Neural crest cell (in vitro differentiated cells): ENCODE data around the gene PCLO. TPM values are rescaled to one million over a fixed set of nuclear protein-coding genes. Genes with fewer than 3 reads are reported as not detected.
"Not testable (repeated sequence)": the region's sequence is repeated elsewhere in the genome, so short reads cannot be mapped to it uniquely, and the experiment has no call there.

Experiments
- DNase-seq: peaks from one replicate; pipeline ENCODE4 v3.0.0; 2021; ENCODE audit warnings: low read depth, mixed read lengths, low spot score
- H3K27ac Mint-ChIP-seq: one replicate; pipeline ENCODE4 v1.8.0; 2021; ENCODE audit warnings: mild to moderate bottlenecking, mixed read lengths; ENCODE audit not compliant: unreplicated experiment
- H3K27me3 Mint-ChIP-seq: 2 replicates; pipeline ENCODE4 v1.8.0; 2021; ENCODE audit warnings: low read depth, mild to moderate bottlenecking, mixed read lengths
- H3K36me3 Mint-ChIP-seq: 2 replicates; pipeline ENCODE4 v1.8.0; 2021; ENCODE audit warnings: low read depth, mild to moderate bottlenecking, mixed read lengths
- H3K4me1 Mint-ChIP-seq: 2 replicates; pipeline ENCODE4 v1.8.0; 2021; ENCODE audit warnings: mixed read lengths
- H3K4me3 Mint-ChIP-seq: one replicate; pipeline ENCODE4 v1.8.0; 2021; ENCODE audit warnings: mild to moderate bottlenecking, mixed read lengths
- H3K9me3 Mint-ChIP-seq: 2 replicates; pipeline ENCODE4 v1.8.0; 2021; ENCODE audit warnings: mixed read lengths
- CTCF ChIP-seq: fragments of 200-600 bp; sonication (generic); conservative IDR thresholded peaks from 2 replicates; pipeline ENCODE4 v1.5.0; 2021; ENCODE audit warnings: antibody characterized with exemption, mild to moderate bottlenecking
- total RNA-seq: library from RNA; stranded (reverse); gene quantifications from 2 replicates; pipeline ENCODE4 v1.2.1, GENCODE V29; 2021

Gene PCLO
- total RNA-seq, 1 donor from 2014 or later = 3.5 TPM

GRCh38 chr7:82926477-82926876 lies 236.2 kb downstream of the PCLO start:
- H3K27me3 Mint-ChIP-seq = no peaks in the 10 kb centered on the region
- no peaks in the 10 kb centered on the region for H3K9me3 Mint-ChIP-seq
- H3K36me3 Mint-ChIP-seq = no peaks in the 10 kb centered on the region
- H3K4me3 Mint-ChIP-seq = no peak overlapping the region
- TF ChIP-seq CTCF = no peak
- no peak for DNase-seq
- no peak overlapping the region for H3K27ac Mint-ChIP-seq
- H3K4me1 Mint-ChIP-seq = peaks cover 6% of the 10 kb centered on the region

GRCh38 chr7:82925331-82925730 lies 237.4 kb downstream of the PCLO start:
- Mint-ChIP-seq H3K27me3 (no peaks in the 10 kb centered on the region), H3K4me1 (peaks cover 6% of the 10 kb centered on the region), H3K9me3 (no peaks in the 10 kb centered on the region), H3K36me3 (no peaks in the 10 kb centered on the region), H3K27ac (peak overlapping the region; percentile 19), H3K4me3 (no peak overlapping the region)
- no peak for TF ChIP-seq CTCF
- DNase-seq = no peak

- Mint-ChIP-seq H3K9me3 (no peaks in the 10 kb centered on the region), H3K4me1 (no peaks in the 10 kb centered on the region), H3K27me3 (no peaks in the 10 kb centered on the region), H3K4me3 (no peak overlapping the region), H3K27ac (no peak overlapping the region), H3K36me3 (no peaks in the 10 kb centered on the region)
- no peak for TF ChIP-seq CTCF
- no peak for DNase-seq
Observed at GRCh38 chr7:82906502-82906901, 256.2 kb downstream of the PCLO start.

- H3K27ac Mint-ChIP-seq = no peak overlapping the region
- no peak overlapping the region for H3K4me3 Mint-ChIP-seq
Observed at GRCh38 chr7:82904871-82905270, 257.8 kb downstream of the PCLO start.

GRCh38 chr7:82901098-82901497 lies 261.6 kb downstream of the PCLO start:
- H3K9me3 Mint-ChIP-seq, H3K27me3 Mint-ChIP-seq, H3K36me3 Mint-ChIP-seq, DNase-seq, H3K4me3 Mint-ChIP-seq, H3K27ac Mint-ChIP-seq, H3K4me1 Mint-ChIP-seq: not testable (repeated sequence)

More at GRCh38 chr7:82904871-82905270, 257.8 kb downstream of the PCLO start:
- Mint-ChIP-seq H3K4me1 (no peaks in the 10 kb centered on the region), H3K27me3 (no peaks in the 10 kb centered on the region), H3K9me3 (no peaks in the 10 kb centered on the region), H3K36me3 (no peaks in the 10 kb centered on the region)
- no peak for TF ChIP-seq CTCF
- DNase-seq = no peak

GRCh38 chr7:82897500-82897899 lies 265.2 kb downstream of the PCLO start:
- Mint-ChIP-seq H3K4me3 (no peak overlapping the region), H3K27ac (no peak overlapping the region), H3K27me3 (no peaks in the 10 kb centered on the region), H3K36me3 (no peaks in the 10 kb centered on the region), H3K4me1 (no peaks in the 10 kb centered on the region), H3K9me3 (no peaks in the 10 kb centered on the region)
- no peak for DNase-seq
- TF ChIP-seq CTCF = no peak

- H3K4me1 Mint-ChIP-seq, H3K36me3 Mint-ChIP-seq, DNase-seq, H3K4me3 Mint-ChIP-seq, H3K9me3 Mint-ChIP-seq, H3K27me3 Mint-ChIP-seq: not testable (repeated sequence)
- peak overlapping the region; percentile 46 for H3K27ac Mint-ChIP-seq
Observed at GRCh38 chr7:82894341-82894740, 268.3 kb downstream of the PCLO start.
